Mesenchymal stem cell (in vitro differentiated cells and primary cell): ENCODE results near the gene NHLRC3.

Experiments
- DNase-seq: peaks from one replicate; pipeline ENCODE4 v3.0.0-alpha.2; 2013
- H2AFZ ChIP-seq: one replicate; pipeline ENCODE4 v1.6.1; 2013; ENCODE audit warnings: low read depth, mild to moderate bottlenecking, control low read depth, inconsistent platforms, low read length, moderate library complexity
- H2AK5ac ChIP-seq: 2 replicates; pipeline ENCODE4 v1.6.1; 2013; ENCODE audit warnings: low read length, moderate library complexity, mild to moderate bottlenecking, inconsistent platforms; ENCODE audit not compliant: severe bottlenecking
- H2BK120ac ChIP-seq: one replicate; pipeline ENCODE4 v1.6.1; 2013; ENCODE audit warnings: low read depth, mild to moderate bottlenecking, inconsistent platforms, low read length, moderate library complexity
- H2BK12ac ChIP-seq, 2 experiments: one replicate each; pipeline ENCODE4 v1.6.1; 2013; ENCODE audit warnings: inconsistent platforms in 2 of 2, low read length in 2 of 2, mild to moderate bottlenecking in 2 of 2, moderate library complexity in 2 of 2, control low read depth in 1 of 2
- H2BK15ac ChIP-seq: one replicate; pipeline ENCODE4 v1.6.1; 2013; ENCODE audit warnings: mild to moderate bottlenecking, low read depth, inconsistent platforms; ENCODE audit not compliant: poor library complexity, severe bottlenecking
- H2BK5ac ChIP-seq: 2 replicates; pipeline ENCODE4 v1.6.1; 2013; ENCODE audit warnings: low read depth, mild to moderate bottlenecking, low read length, control low read depth, inconsistent platforms; ENCODE audit not compliant: poor library complexity, severe bottlenecking
- H3K14ac ChIP-seq, 2 experiments: one replicate each; pipeline ENCODE4 v1.6.1; 2013; ENCODE audit warnings: inconsistent platforms in 2 of 2, low read length in 2 of 2, control low read depth in 1 of 2, mild to moderate bottlenecking in 1 of 2, moderate library complexity in 1 of 2
- H3K18ac ChIP-seq, 2 experiments: one replicate each; pipeline ENCODE4 v1.6.1; 2013; ENCODE audit warnings: inconsistent platforms in 2 of 2, low read length in 2 of 2, control low read depth in 1 of 2, low read depth in 1 of 2, mild to moderate bottlenecking in 1 of 2
- H3K23ac ChIP-seq, 2 experiments: one replicate each; pipeline ENCODE4 v1.6.1; 2013; ENCODE audit warnings: inconsistent platforms in 2 of 2, low read length in 2 of 2, mild to moderate bottlenecking in 2 of 2, moderate library complexity in 2 of 2, control low read depth in 1 of 2
- H3K27ac ChIP-seq: 2 replicates; pipeline ENCODE4 v1.5.1; 2013; ENCODE audit warnings: mild to moderate bottlenecking, moderate library complexity, low read length, control low read depth, inconsistent platforms; ENCODE audit not compliant: poor library complexity, severe bottlenecking
- H3K27me3 ChIP-seq, 2 experiments: 2 replicates each; pipeline versions ENCODE4 v1.6.1 to v1.7.0; 2013; ENCODE audit warnings: low read length in 2 of 2, mild to moderate bottlenecking in 2 of 2, moderate library complexity in 2 of 2, control low read depth in 1 of 2, inconsistent platforms in 1 of 2; ENCODE audit not compliant: control insufficient read depth in 1 of 2, insufficient read depth in 1 of 2
- H3K36me3 ChIP-seq, 2 experiments: 2 replicates each; pipeline versions ENCODE4 v1.6.1 to v1.7.0; 2013; ENCODE audit warnings: low read length in 2 of 2, control low read depth in 1 of 2, inconsistent platforms in 1 of 2, low read depth in 1 of 2, mild to moderate bottlenecking in 1 of 2; ENCODE audit not compliant: insufficient read depth in 2 of 2, control insufficient read depth in 1 of 2
- H3K4ac ChIP-seq, 2 experiments: one replicate each; pipeline ENCODE4 v1.6.1; 2013; ENCODE audit warnings: inconsistent platforms in 2 of 2, low read length in 2 of 2, mild to moderate bottlenecking in 2 of 2, moderate library complexity in 2 of 2, control low read depth in 1 of 2, low read depth in 1 of 2
- H3K4me1 ChIP-seq: 2 replicates; pipeline ENCODE4 v1.6.1; 2013; ENCODE audit warnings: low read depth, low read length, control low read depth; ENCODE audit not compliant: control insufficient read depth, insufficient read depth
- H3K4me2 ChIP-seq: 2 replicates; pipeline ENCODE4 v1.6.1; 2013; ENCODE audit warnings: low read length, mild to moderate bottlenecking, inconsistent platforms; ENCODE audit not compliant: poor library complexity, severe bottlenecking
- H3K4me3 ChIP-seq, 2 experiments: 2 replicates each; pipeline versions ENCODE4 v1.5.1 to v1.7.0; 2013; ENCODE audit warnings: low read length in 2 of 2, mild to moderate bottlenecking in 2 of 2, control low read depth in 1 of 2, low read depth in 1 of 2; ENCODE audit not compliant: insufficient read depth in 1 of 2
- H3K79me1 ChIP-seq: replicated peaks from 2 replicates; pipeline ENCODE4 v1.6.1; 2013; ENCODE audit warnings: mild to moderate bottlenecking, control low read depth, low read length, inconsistent platforms; ENCODE audit not compliant: poor library complexity, severe bottlenecking
- H3K9ac ChIP-seq: 2 replicates; pipeline ENCODE4 v1.7.0; 2013; ENCODE audit warnings: mild to moderate bottlenecking, low read length, moderate library complexity
- H3K9me3 ChIP-seq: 2 replicates; pipeline ENCODE4 v1.7.0; 2013; ENCODE audit warnings: mild to moderate bottlenecking, low read length; ENCODE audit not compliant: control insufficient read depth
- H4K8ac ChIP-seq: one replicate; pipeline ENCODE4 v1.6.1; 2013; ENCODE audit warnings: inconsistent platforms, mild to moderate bottlenecking, low read length, moderate library complexity
- H4K91ac ChIP-seq: one replicate; pipeline ENCODE4 v1.6.1; 2013; ENCODE audit warnings: mild to moderate bottlenecking, low read length, inconsistent platforms
- WGBS: methylation state at CpG from one replicate; pipeline ENCODE4 v1.1.7; 2013; ENCODE audit warnings: mixed read lengths; 5-methylcytosine and 5-hydroxymethylcytosine counted together

Gene NHLRC3

DNA sequence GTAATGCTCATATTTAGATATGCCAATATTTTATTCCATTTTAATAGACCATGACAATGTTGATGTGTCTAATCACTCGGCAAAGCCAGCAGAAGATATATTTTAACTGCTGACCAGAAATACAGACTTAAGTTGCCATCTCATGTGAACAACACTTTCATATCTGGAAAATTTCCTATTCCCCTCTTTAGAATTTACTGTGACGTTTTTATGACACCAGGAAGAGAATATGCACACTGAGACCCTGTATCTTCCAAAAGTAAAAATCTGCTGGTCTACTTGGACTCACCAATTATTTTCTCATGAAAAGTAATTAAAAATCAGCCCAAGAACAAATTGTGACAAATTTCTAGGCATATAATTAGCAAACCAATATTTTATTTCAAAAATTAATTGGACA lies 2.5 kb upstream of the NHLRC3 start:
- H3K9ac ChIP-seq = peak overlapping the region; percentile 92
- DNase-seq = peak; percentile 9
- peak overlapping the region; percentile 61 for H3K4me2 ChIP-seq
- no peak overlapping the region for H2BK5ac ChIP-seq
- no peak overlapping the region for H3K23ac ChIP-seq
- no peak overlapping the region for H2AFZ ChIP-seq
- no peak overlapping the region for H4K91ac ChIP-seq
- H3K27ac ChIP-seq = no peak overlapping the region
- no peak overlapping the region for H3K14ac ChIP-seq
- peaks cover 10% of the 10 kb centered on the region for H3K79me1 ChIP-seq
- no peak overlapping the region for H4K8ac ChIP-seq
- peaks cover 0 to 4% of the 10 kb centered on the region in 2 experiments for H3K36me3 ChIP-seq
- 16% methylated on average over 2 of the region's 2 CpGs for WGBS
- H3K4me1 ChIP-seq = peaks cover 2% of the 10 kb centered on the region
- no peaks in the 10 kb centered on the region for H3K27me3 ChIP-seq
- H3K18ac ChIP-seq = no peak overlapping the region
- no peak overlapping the region for H2BK120ac ChIP-seq
- no peaks in the 10 kb centered on the region for H3K9me3 ChIP-seq
- no peak overlapping the region for H2BK15ac ChIP-seq
- no peak overlapping the region for H2BK12ac ChIP-seq
- no peak overlapping the region for H2AK5ac ChIP-seq
- no peak overlapping the region for H3K4ac ChIP-seq
- peak overlapping the region in 1 of 2 experiments; percentile 98 for H3K4me3 ChIP-seq

DNA sequence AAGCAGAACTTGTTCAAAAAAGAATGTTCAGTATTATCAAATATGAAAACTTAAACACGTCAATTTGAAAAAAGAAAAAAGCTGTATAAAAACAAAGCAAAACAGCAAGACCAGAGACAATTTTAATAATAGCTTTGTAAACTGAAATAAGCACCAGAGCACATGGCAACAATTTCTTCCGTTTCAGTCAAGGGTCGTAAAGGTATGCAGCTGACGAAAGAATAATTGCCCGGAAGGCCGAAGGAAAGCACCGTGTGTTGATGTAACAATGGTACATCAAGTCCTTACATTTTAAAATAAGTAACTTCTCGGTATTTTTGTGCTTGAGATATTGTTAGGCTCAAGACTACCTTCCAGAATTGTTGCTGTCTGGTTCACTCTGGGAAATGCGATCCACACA lies 2.0 kb upstream of the NHLRC3 start:
- H2BK12ac ChIP-seq = no peak overlapping the region
- H3K9ac ChIP-seq = peak overlapping the region; percentile 92
- no peaks in the 10 kb centered on the region for H3K9me3 ChIP-seq
- no peak overlapping the region for H3K14ac ChIP-seq
- H2AK5ac ChIP-seq = no peak overlapping the region
- 0% methylated on average over 5 of the region's 9 CpGs for WGBS
- peaks cover 2% of the 10 kb centered on the region for H3K4me1 ChIP-seq
- peaks cover 9% of the 10 kb centered on the region for H3K79me1 ChIP-seq
- H3K4me2 ChIP-seq = peak overlapping the region; percentile 61
- no peak overlapping the region for H4K8ac ChIP-seq
- H3K23ac ChIP-seq = no peak overlapping the region
- H2BK5ac ChIP-seq = no peak overlapping the region
- H3K27me3 ChIP-seq = no peaks in the 10 kb centered on the region
- peak overlapping the region in 1 of 2 experiments; percentile 98 for H3K4me3 ChIP-seq
- no peaks in the 10 kb centered on the region for H3K36me3 ChIP-seq
- H3K18ac ChIP-seq = no peak overlapping the region
- no peak overlapping the region for H4K91ac ChIP-seq
- H3K27ac ChIP-seq = no peak overlapping the region
- peak; percentile 33 for DNase-seq
- H3K4ac ChIP-seq = no peak overlapping the region
- H2BK120ac ChIP-seq = no peak overlapping the region
- no peak overlapping the region for H2AFZ ChIP-seq
- no peak overlapping the region for H2BK15ac ChIP-seq

DNA sequence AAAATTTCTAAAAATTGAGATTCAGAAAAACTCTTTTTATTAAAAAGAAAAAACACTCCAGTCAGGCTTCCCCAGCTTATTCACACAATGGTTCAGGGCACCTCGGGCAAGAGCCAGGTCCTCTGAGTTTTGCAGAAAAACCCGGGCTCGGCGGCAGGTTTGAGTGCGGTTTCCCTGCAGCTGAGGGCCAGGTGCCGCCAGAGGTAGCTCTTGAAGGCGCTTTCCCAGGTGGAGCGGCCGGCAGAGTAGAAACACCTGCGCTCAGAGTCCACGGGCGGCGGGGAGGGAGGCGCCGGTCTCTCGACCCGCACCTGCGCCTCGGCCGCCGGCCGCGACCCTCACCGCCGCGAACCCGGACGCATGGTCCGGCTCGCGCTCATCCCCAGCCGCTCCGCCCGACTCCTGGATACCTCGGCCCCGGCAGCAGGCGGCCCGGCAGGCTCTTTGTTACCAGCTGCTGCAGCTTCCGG lies 811 bp upstream of the NHLRC3 start:
- H2AFZ ChIP-seq = peak overlapping the region; percentile 97
- peak overlapping the region; percentile 83 for H4K91ac ChIP-seq
- H3K4me2 ChIP-seq = peak overlapping the region; percentile 61
- H3K4me3 ChIP-seq = peak overlapping the region; percentile 96 to 98
- 0% methylated on average over 33 of the region's 39 CpGs for WGBS
- H3K36me3 ChIP-seq = peaks cover 0 to 2% of the 10 kb centered on the region in 2 experiments
- H3K27me3 ChIP-seq = no peaks in the 10 kb centered on the region
- peak overlapping the region; percentile 82 for H2BK120ac ChIP-seq
- peaks cover 2% of the 10 kb centered on the region for H3K4me1 ChIP-seq
- H2AK5ac ChIP-seq = no peak overlapping the region
- H3K23ac ChIP-seq = peak overlapping the region in 1 of 2 experiments; percentile 93
- no peak overlapping the region for H3K27ac ChIP-seq
- H3K14ac ChIP-seq = peak overlapping the region; percentile 8 to 57
- peak overlapping the region; percentile 93 for H4K8ac ChIP-seq
- H3K9ac ChIP-seq = peak overlapping the region; percentile 92
- peak overlapping the region; percentile 54 to 89 for H3K18ac ChIP-seq
- peak overlapping the region; percentile 80 for H2BK15ac ChIP-seq
- peaks cover 7% of the 10 kb centered on the region for H3K79me1 ChIP-seq
- DNase-seq = peak; percentile 16
- H2BK12ac ChIP-seq = peak overlapping the region in 1 of 2 experiments; percentile 78
- H2BK5ac ChIP-seq = peak overlapping the region; percentile 14
- no peaks in the 10 kb centered on the region for H3K9me3 ChIP-seq
- peak overlapping the region; percentile 54 to 91 for H3K4ac ChIP-seq

GRCh38 chr13:39038569-39039030 lies 344 bp downstream of the NHLRC3 start:
- H2BK5ac ChIP-seq = no peak overlapping the region
- peak overlapping the region; percentile 69 for H2AFZ ChIP-seq
- H3K4me1 ChIP-seq = peaks cover 2% of the 10 kb centered on the region
- H3K27me3 ChIP-seq = no peaks in the 10 kb centered on the region
- H3K14ac ChIP-seq = peak overlapping the region in 1 of 2 experiments; percentile 57
- peak overlapping the region; percentile 20 for H4K91ac ChIP-seq
- no peak overlapping the region for H2BK15ac ChIP-seq
- H3K4ac ChIP-seq = peak overlapping the region in 1 of 2 experiments; percentile 57
- H2BK120ac ChIP-seq = no peak overlapping the region
- H3K23ac ChIP-seq = no peak overlapping the region
- H3K9me3 ChIP-seq = no peaks in the 10 kb centered on the region
- H2BK12ac ChIP-seq = no peak overlapping the region
- no peak overlapping the region for H3K27ac ChIP-seq
- H2AK5ac ChIP-seq = no peak overlapping the region
- H3K4me2 ChIP-seq = peak overlapping the region; percentile 61
- H4K8ac ChIP-seq = peak overlapping the region; percentile 33
- H3K4me3 ChIP-seq = peak overlapping the region; percentile 74 to 98
- DNase-seq = peak; percentile 47
- peak overlapping the region; percentile 1 to 75 for H3K18ac ChIP-seq
- 5% methylated on average over 11 of the region's 15 CpGs for WGBS
- H3K79me1 ChIP-seq = peaks cover 7% of the 10 kb centered on the region
- H3K9ac ChIP-seq = peak overlapping the region; percentile 92
- peaks cover 0 to 8% of the 10 kb centered on the region in 2 experiments for H3K36me3 ChIP-seq
